ENCODE results near the gene DIS3L2.

The DIS3L2 gene, protein sequence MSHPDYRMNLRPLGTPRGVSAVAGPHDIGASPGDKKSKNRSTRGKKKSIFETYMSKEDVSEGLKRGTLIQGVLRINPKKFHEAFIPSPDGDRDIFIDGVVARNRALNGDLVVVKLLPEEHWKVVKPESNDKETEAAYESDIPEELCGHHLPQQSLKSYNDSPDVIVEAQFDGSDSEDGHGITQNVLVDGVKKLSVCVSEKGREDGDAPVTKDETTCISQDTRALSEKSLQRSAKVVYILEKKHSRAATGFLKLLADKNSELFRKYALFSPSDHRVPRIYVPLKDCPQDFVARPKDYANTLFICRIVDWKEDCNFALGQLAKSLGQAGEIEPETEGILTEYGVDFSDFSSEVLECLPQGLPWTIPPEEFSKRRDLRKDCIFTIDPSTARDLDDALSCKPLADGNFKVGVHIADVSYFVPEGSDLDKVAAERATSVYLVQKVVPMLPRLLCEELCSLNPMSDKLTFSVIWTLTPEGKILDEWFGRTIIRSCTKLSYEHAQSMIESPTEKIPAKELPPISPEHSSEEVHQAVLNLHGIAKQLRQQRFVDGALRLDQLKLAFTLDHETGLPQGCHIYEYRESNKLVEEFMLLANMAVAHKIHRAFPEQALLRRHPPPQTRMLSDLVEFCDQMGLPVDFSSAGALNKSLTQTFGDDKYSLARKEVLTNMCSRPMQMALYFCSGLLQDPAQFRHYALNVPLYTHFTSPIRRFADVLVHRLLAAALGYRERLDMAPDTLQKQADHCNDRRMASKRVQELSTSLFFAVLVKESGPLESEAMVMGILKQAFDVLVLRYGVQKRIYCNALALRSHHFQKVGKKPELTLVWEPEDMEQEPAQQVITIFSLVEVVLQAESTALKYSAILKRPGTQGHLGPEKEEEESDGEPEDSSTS

DNA sequence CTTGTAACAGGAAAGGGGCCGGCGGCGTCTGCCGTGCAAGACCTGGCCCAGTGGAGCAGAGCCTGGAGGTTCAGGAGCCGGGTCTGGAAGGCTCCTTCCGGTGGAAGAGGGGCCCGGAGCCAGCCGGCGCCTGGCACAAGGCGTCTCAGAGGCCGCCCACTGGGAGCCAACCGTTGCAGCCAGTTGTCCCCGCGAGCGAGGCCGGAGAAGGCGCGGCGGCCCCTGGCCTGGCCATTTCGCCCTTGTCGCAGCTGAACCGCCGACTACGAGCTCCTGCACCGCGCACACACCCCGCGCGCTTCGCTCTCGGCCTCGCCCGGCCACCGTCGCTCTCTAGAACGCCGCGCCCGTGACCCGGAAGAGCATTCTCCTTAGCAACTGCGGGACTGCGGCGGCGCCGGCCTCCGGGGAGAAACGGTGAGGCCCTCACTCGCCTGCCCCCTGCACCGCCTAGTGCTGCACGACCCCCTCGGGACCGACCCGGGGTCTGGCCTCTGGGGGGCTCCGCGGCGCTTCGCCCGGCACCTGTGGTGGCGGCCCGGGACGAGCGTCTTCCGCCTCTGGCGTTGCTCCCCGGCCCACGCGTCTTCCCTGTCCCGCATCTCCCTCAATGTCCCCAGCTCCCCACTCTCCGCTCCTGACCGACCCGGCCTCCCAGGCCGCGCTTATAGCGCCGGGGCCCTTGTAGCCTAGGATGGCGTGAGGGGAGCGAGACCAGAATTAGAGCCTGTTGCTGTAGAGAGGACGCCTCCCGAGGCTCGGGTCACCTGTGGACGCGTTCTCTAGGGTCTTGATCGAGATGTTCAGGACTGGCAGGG lies at the start of gene DIS3L2:
Gene DIS3L2, plus strand, starts transcription at position 365 of the 818 bp plus-strand sequence. CDS start 53,215 bp downstream, outside the sequence.
- no peaks in the 10 kb centered on the region for H3K36me3 ChIP-seq (ENCODE audit: insufficient read depth, low read length)
- no peaks in the 10 kb centered on the region for H3K27me3 ChIP-seq (ENCODE audit: insufficient read depth, low read length)
- peaks cover 21% of the 10 kb centered on the region for H3K4me1 ChIP-seq (ENCODE audit: insufficient read depth, low read length)
- no peaks in the 10 kb centered on the region for H3K9me3 ChIP-seq (ENCODE audit: low read length)
- peak within 1 kb of the TSS; percentile 83 for H2AFZ ChIP-seq (ENCODE audit: low read depth, low read length)
- peak within 1 kb of the TSS; percentile 85 for H3K4me3 ChIP-seq (ENCODE audit: low read length)

GRCh38 chr2:231914077-231914690 lies 47.3 kb upstream of the DIS3L2 start:
- no peaks in the 10 kb centered on the region for H3K36me3 ChIP-seq (ENCODE audit: insufficient read depth, low read length)
- H3K4me3 ChIP-seq (ENCODE audit: low read length): no peak overlapping the region
- no peak overlapping the region for H2AFZ ChIP-seq (ENCODE audit: low read depth, low read length)
- H3K9me3 ChIP-seq (ENCODE audit: low read length): no peaks in the 10 kb centered on the region
- peaks cover 5% of the 10 kb centered on the region for H3K27me3 ChIP-seq (ENCODE audit: insufficient read depth, low read length)
- no peaks in the 10 kb centered on the region for H3K4me1 ChIP-seq (ENCODE audit: insufficient read depth, low read length)

- Histone ChIP-seq H3K36me3 (ENCODE audit: insufficient read depth, low read length) (peaks cover 3% of the 10 kb centered on the region), H3K9me3 (ENCODE audit: low read length) (no peaks in the 10 kb centered on the region), H3K4me1 (ENCODE audit: insufficient read depth, low read length) (peaks cover 2% of the 10 kb centered on the region), H3K27me3 (ENCODE audit: insufficient read depth, low read length) (peaks cover 5% of the 10 kb centered on the region), H3K4me3 (ENCODE audit: low read length) (no peak overlapping the region), H2AFZ (ENCODE audit: low read depth, low read length) (no peak overlapping the region)
Measured at GRCh38 chr2:231917280-231918066, 44.0 kb upstream of the DIS3L2 start.

DNA sequence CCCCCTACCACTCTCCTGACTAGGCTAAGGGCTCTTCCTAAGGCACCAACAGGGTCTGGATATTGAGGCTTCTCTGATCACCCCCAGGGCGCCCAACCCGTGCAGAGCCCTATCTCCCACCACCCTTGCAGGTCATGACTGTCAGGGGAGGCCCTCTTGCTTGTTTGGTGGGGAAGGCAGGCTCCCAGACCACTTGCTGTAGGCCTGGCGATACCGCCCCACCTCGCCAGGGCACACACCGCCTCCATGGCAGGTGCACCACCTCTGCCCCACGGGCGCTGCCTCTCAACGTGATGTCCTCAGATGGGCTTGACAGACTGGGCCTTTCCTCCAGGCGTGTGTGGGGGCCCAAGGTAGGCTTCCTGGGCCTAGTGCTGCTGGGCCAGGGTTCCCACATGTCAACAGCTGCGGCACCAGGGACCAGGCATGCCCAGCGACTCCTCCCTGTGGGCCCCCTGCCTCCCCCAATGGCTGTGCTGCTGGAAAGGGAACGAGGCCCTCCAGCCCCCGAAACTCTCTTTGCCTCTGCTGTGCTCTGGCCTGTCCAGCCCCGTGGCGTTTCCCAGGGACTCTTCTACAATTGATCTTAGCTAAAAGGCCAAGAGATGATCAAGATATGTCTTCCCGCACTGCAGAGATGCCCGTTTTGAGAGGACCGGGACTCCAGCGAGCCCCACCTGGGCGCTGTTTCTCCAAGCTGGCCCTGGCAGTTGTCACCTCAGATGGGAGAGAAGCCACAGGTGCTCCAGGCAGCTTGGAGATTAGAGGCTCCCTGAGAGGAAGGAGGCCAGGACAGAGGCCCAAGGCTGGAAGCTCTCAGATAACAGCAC lies 42.8 kb upstream of the DIS3L2 start:
- H2AFZ ChIP-seq (ENCODE audit: low read depth, low read length): no peak overlapping the region
- no peak overlapping the region for H3K4me3 ChIP-seq (ENCODE audit: low read length)
- peaks cover 5% of the 10 kb centered on the region for H3K27me3 ChIP-seq (ENCODE audit: insufficient read depth, low read length)
- H3K4me1 ChIP-seq (ENCODE audit: insufficient read depth, low read length): peaks cover 14% of the 10 kb centered on the region
- H3K9me3 ChIP-seq (ENCODE audit: low read length): no peaks in the 10 kb centered on the region
- H3K36me3 ChIP-seq (ENCODE audit: insufficient read depth, low read length): peaks cover 10% of the 10 kb centered on the region

GRCh38 chr2:231919341-231920035 lies 42.0 kb upstream of the DIS3L2 start:
- Histone ChIP-seq H3K9me3 (ENCODE audit: low read length) (no peaks in the 10 kb centered on the region), H2AFZ (ENCODE audit: low read depth, low read length) (no peak overlapping the region), H3K27me3 (ENCODE audit: insufficient read depth, low read length) (peaks cover 3% of the 10 kb centered on the region), H3K36me3 (ENCODE audit: insufficient read depth, low read length) (peaks cover 17% of the 10 kb centered on the region), H3K4me3 (ENCODE audit: low read length) (no peak overlapping the region), H3K4me1 (ENCODE audit: insufficient read depth, low read length) (peaks cover 22% of the 10 kb centered on the region)

- Histone ChIP-seq H3K27me3 (ENCODE audit: insufficient read depth, low read length) (no peaks in the 10 kb centered on the region), H3K4me1 (ENCODE audit: insufficient read depth, low read length) (peaks cover 28% of the 10 kb centered on the region), H3K9me3 (ENCODE audit: low read length) (no peaks in the 10 kb centered on the region), H3K4me3 (ENCODE audit: low read length) (no peak overlapping the region), H3K36me3 (ENCODE audit: insufficient read depth, low read length) (peaks cover 24% of the 10 kb centered on the region), H2AFZ (ENCODE audit: low read depth, low read length) (no peak overlapping the region)
Measured at GRCh38 chr2:231920366-231920765, 41.1 kb upstream of the DIS3L2 start.

DNA sequence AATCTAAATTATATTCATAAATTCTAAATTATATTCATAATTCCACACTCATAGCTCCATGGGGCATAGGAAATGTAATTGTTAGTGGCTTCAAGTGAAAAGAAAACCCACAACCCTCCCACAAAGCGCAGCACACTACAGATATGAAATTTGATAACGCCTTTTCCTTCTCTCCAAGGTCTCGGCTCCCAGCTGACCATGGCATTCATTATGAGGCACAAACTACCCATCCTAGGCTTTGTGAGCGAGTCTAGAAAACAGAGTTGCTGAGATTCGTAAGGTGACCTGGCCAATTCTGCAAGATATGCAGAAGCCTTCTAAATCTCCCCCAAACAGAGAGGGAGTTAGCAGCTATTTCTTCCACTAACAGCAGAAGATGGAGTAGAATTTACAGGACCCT lies 40.7 kb upstream of the DIS3L2 start:
- no peaks in the 10 kb centered on the region for H3K9me3 ChIP-seq (ENCODE audit: low read length)
- H3K36me3 ChIP-seq (ENCODE audit: insufficient read depth, low read length): peaks cover 24% of the 10 kb centered on the region
- H3K4me3 ChIP-seq (ENCODE audit: low read length): no peak overlapping the region
- H3K4me1 ChIP-seq (ENCODE audit: insufficient read depth, low read length): peaks cover 28% of the 10 kb centered on the region
- H2AFZ ChIP-seq (ENCODE audit: low read depth, low read length): no peak overlapping the region
- no peaks in the 10 kb centered on the region for H3K27me3 ChIP-seq (ENCODE audit: insufficient read depth, low read length)

GRCh38 chr2:231922311-231923009 lies 39.1 kb upstream of the DIS3L2 start:
- H3K36me3 ChIP-seq (ENCODE audit: insufficient read depth, low read length): peaks cover 24% of the 10 kb centered on the region
- no peaks in the 10 kb centered on the region for H3K9me3 ChIP-seq (ENCODE audit: low read length)
- H3K4me1 ChIP-seq (ENCODE audit: insufficient read depth, low read length): peaks cover 39% of the 10 kb centered on the region
- H3K4me3 ChIP-seq (ENCODE audit: low read length): no peak overlapping the region
- H3K27me3 ChIP-seq (ENCODE audit: insufficient read depth, low read length): no peaks in the 10 kb centered on the region
- no peak overlapping the region for H2AFZ ChIP-seq (ENCODE audit: low read depth, low read length)

- H3K4me3 ChIP-seq (ENCODE audit: low read length): no peak overlapping the region
- H3K9me3 ChIP-seq (ENCODE audit: low read length): no peaks in the 10 kb centered on the region
- H3K36me3 ChIP-seq (ENCODE audit: insufficient read depth, low read length): peaks cover 24% of the 10 kb centered on the region
- no peaks in the 10 kb centered on the region for H3K27me3 ChIP-seq (ENCODE audit: insufficient read depth, low read length)
- H3K4me1 ChIP-seq (ENCODE audit: insufficient read depth, low read length): peaks cover 40% of the 10 kb centered on the region
- no peak overlapping the region for H2AFZ ChIP-seq (ENCODE audit: low read depth, low read length)
Measured at GRCh38 chr2:231923010-231923344, 38.5 kb upstream of the DIS3L2 start.

- no peaks in the 10 kb centered on the region for H3K9me3 ChIP-seq (ENCODE audit: low read length)
- no peak overlapping the region for H2AFZ ChIP-seq (ENCODE audit: low read depth, low read length)
- H3K36me3 ChIP-seq (ENCODE audit: insufficient read depth, low read length): peaks cover 24% of the 10 kb centered on the region
- peaks cover 50% of the 10 kb centered on the region for H3K4me1 ChIP-seq (ENCODE audit: insufficient read depth, low read length)
- no peaks in the 10 kb centered on the region for H3K27me3 ChIP-seq (ENCODE audit: insufficient read depth, low read length)
- H3K4me3 ChIP-seq (ENCODE audit: low read length): peak overlapping the region; percentile 65
Measured at GRCh38 chr2:231923951-231924888, 37.3 kb upstream of the DIS3L2 start.

Data from neuron (in vitro differentiated cells).